Spleen (tissue), 11 donors: Measurements from ENCODE around the gene PNRC2. TPM values are rescaled to one million over a fixed set of nuclear protein-coding genes. Genes with fewer than 3 reads are reported as not detected.

Experiments used
- DNase-seq: peaks from one replicate; pipeline ENCODE4 v3.0.0-alpha.2; 2020
- H3K27ac ChIP-seq, 8 donors: fragments of 200-600 bp; sonication (generic) in 7 of 8; 1 replicate in 4 of 8; 2 replicates in 4 of 8; pipeline versions ENCODE4 v1.5.0 to v1.8.0; 2016 to 2021; ENCODE audit warnings: inconsistent platforms in 4 of 8, mild to moderate bottlenecking in 4 of 8, moderate library complexity in 1 of 8
- H3K27me3 ChIP-seq, 7 donors: fragments of 200-600 bp; sonication (generic) in 6 of 7; replicated peaks in 1 of 7; 1 replicate in 4 of 7; 2 replicates in 3 of 7; pipeline versions ENCODE4 v1.5.0 to v1.8.0; 2016 to 2021; ENCODE audit warnings: inconsistent platforms in 3 of 7, mild to moderate bottlenecking in 1 of 7
- H3K36me3 ChIP-seq, 6 donors: fragments of 200-600 bp; sonication (generic) in 5 of 6; 1 replicate in 4 of 6; 2 replicates in 2 of 6; pipeline versions ENCODE4 v1.5.0 to v1.8.0; 2016 to 2021; ENCODE audit warnings: inconsistent platforms in 2 of 6
- H3K4me1 ChIP-seq, 6 donors: fragments of 200-600 bp; sonication (generic) in 5 of 6; 1 replicate in 3 of 6; 2 replicates in 3 of 6; pipeline versions ENCODE4 v1.5.0 to v1.8.0; 2016 to 2021; ENCODE audit warnings: inconsistent platforms in 3 of 6
- H3K4me3 ChIP-seq, 8 donors: fragments of 200-600 bp; sonication (generic) in 7 of 8; 1 replicate in 4 of 8; 2 replicates in 4 of 8; pipeline versions ENCODE4 v1.5.0 to v1.8.0; 2016 to 2021; ENCODE audit warnings: inconsistent platforms in 4 of 8, mild to moderate bottlenecking in 4 of 8, moderate library complexity in 2 of 8
- H3K9me3 ChIP-seq, 8 donors: fragments of 200-600 bp; sonication (generic) in 7 of 8; 1 replicate in 4 of 8; 2 replicates in 4 of 8; pipeline versions ENCODE4 v1.5.0 to v1.8.0; 2016 to 2021; ENCODE audit warnings: inconsistent platforms in 4 of 8
- CTCF ChIP-seq, 11 experiments: fragments of 200-600 bp in 7 of 11; fragments of 450-650 bp in 4 of 11; sonication (generic) in 4 of 11; IDR thresholded peaks in 8 of 11; conservative IDR thresholded peaks in 3 of 11; 1 replicate in 7 of 11; 2 replicates in 4 of 11; pipeline versions ENCODE4 v1.4.0 to v1.8.0; 2016 to 2021; ENCODE audit warnings: antibody characterized with exemption in 11 of 11, inconsistent platforms in 4 of 11, mild to moderate bottlenecking in 1 of 11
- POLR2A ChIP-seq, 3 donors: fragments of 450-650 bp; IDR thresholded peaks; one replicate each; pipeline ENCODE4 v1.5.1; 2017; ENCODE audit warnings: antibody characterized with exemption in 3 of 3, mild to moderate bottlenecking in 1 of 3
- POLR2AphosphoS5 ChIP-seq, 3 donors: sonication (generic); formaldehyde crosslinking; IDR thresholded peaks; one replicate each; pipeline ENCODE4 v1.5.1; 2017; ENCODE audit warnings: antibody characterized with exemption in 3 of 3
- WGBS, 5 donors: extraction: QIAGEN DNeasy Blood & Tissue Kit in 3 of 5; methylation state at CpG; one replicate each; pipeline versions ENCODE4 v1.1.5 to v1.1.7; 2013 to 2018; 5-methylcytosine and 5-hydroxymethylcytosine counted together
- intact Hi-C: fragments of 100-400 bp; cut with DNase I; formaldehyde crosslinking; loops from one replicate; pipeline ENCODE4 v1.15.0; 2023; ENCODE audit warnings: low total_unique reads
- polyA plus RNA-seq, 3 donors: library from polyadenylated mRNA; stranded (reverse); fragments of 200-250 nt; gene quantifications; one replicate each; pipeline ENCODE4 v1.2.1, GENCODE V29; 2013
- total RNA-seq, 7 donors: library from RNA; depleted of rRNA in 3 of 7; stranded (reverse); fragments of >200 nt in 3 of 7; fragmentation: NEBNext Ultra II Directional in 4 of 7; extraction: Animal tissue kit (Norgen Biotek cat#: 25700) in 4 of 7; gene quantifications; one replicate each; pipeline versions ENCODE4 v1.1.0 to v1.2.1, GENCODE V29; 2016 to 2021
- donor health status: healthy with polysubstance abuse.
- donor health status: DM: no; HTN: no; CAD: no; lungs with moderate emphysema.
- donor health status: DM: no; HTN: no; CAD: no.
- donor health status: Bipolar disorder and iron deficiency.
- donor health status: healthy.
- donor health status: DM: no; HTN: no; CAD: no.
- donor health status: DM: yes; HTN: yes; CAD: no.

The PNRC2 gene
- total and polyA plus RNA-seq, 10 donors: 83.0 to 127 (median 114) TPM

- 62 to 74% (median 64%) methylated on average over 3 of the region's 3 CpGs for WGBS, 5 donors
- Histone ChIP-seq H3K4me3 (no peak overlapping the region), H3K27me3 (no peaks in the 10 kb centered on the region), H3K36me3 (peaks cover 0 to 77% (median 25%) of the 10 kb centered on the region in 6 donors), H3K9me3 (no peaks in the 10 kb centered on the region), H3K27ac (peak overlapping the region in 7 of 8 donors; percentile 17 to 66 (median 55)), H3K4me1 (peaks cover 12 to 74% (median 42%) of the 10 kb centered on the region in 6 donors)
- no peak for TF ChIP-seq POLR2AphosphoS5 (IDR thresholded peaks at IDR 0.05)
- TF ChIP-seq CTCF (IDR thresholded peaks at IDR 0.05 in 8 of 11, conservative IDR thresholded peaks at IDR 0.05 in 3 of 11): no peak
- TF ChIP-seq POLR2A (IDR thresholded peaks at IDR 0.05): no peak
- intact Hi-C loops: no loop called here
- no peak for DNase-seq
Observed at GRCh38 chr1:23964235-23964668, 4.6 kb downstream of the PNRC2 start.

- Histone ChIP-seq H3K27me3 (no peaks in the 10 kb centered on the region), H3K9me3 (no peaks in the 10 kb centered on the region), H3K36me3 (peaks cover 0 to 85% (median 30%) of the 10 kb centered on the region in 6 donors), H3K27ac (peak overlapping the region in 7 of 8 donors; percentile 17 to 66 (median 55)), H3K4me1 (peaks cover 12 to 74% (median 42%) of the 10 kb centered on the region in 6 donors), H3K4me3 (no peak overlapping the region)
- DNase-seq: no peak
- no peak for TF ChIP-seq POLR2AphosphoS5 (IDR thresholded peaks at IDR 0.05)
- TF ChIP-seq CTCF (IDR thresholded peaks at IDR 0.05 in 8 of 11, conservative IDR thresholded peaks at IDR 0.05 in 3 of 11): no peak
- TF ChIP-seq POLR2A (IDR thresholded peaks at IDR 0.05): no peak
- intact Hi-C loops: no loop called here
- WGBS, 5 donors: 64 to 79% (median 68%) methylated on average over 5 of the region's 5 CpGs
Observed at GRCh38 chr1:23964790-23965740, 5.4 kb downstream of the PNRC2 start.

- intact Hi-C loops: no loop called here
- no peak for TF ChIP-seq POLR2AphosphoS5 (IDR thresholded peaks at IDR 0.05)
- H3K4me3 ChIP-seq: no peak overlapping the region
- peaks cover 0 to 91% (median 48%) of the 10 kb centered on the region in 6 donors for H3K36me3 ChIP-seq
- H3K4me1 ChIP-seq: peaks cover 4 to 57% (median 29%) of the 10 kb centered on the region in 6 donors
- DNase-seq: no peak
- H3K9me3 ChIP-seq: no peaks in the 10 kb centered on the region
- no peak overlapping the region for H3K27ac ChIP-seq
- H3K27me3 ChIP-seq: no peaks in the 10 kb centered on the region
Observed at GRCh38 chr1:23966973-23967493, 7.4 kb downstream of the PNRC2 start.

- Histone ChIP-seq H3K4me3 (no peak overlapping the region), H3K27me3 (no peaks in the 10 kb centered on the region), H3K36me3 (peaks cover 0 to 98% (median 54%) of the 10 kb centered on the region in 6 donors), H3K27ac (no peak overlapping the region), H3K9me3 (no peaks in the 10 kb centered on the region), H3K4me1 (peaks cover 4 to 52% (median 28%) of the 10 kb centered on the region in 6 donors)
- no peak for DNase-seq
- intact Hi-C loops: no loop called here
- TF ChIP-seq POLR2AphosphoS5 (IDR thresholded peaks at IDR 0.05): no peak
- WGBS, 5 donors: 47 to 82% (median 73%) methylated on average over 2 of the region's 2 CpGs
Observed at GRCh38 chr1:23967871-23968270, 8.2 kb downstream of the PNRC2 start.
